PC-3 (cell line): ENCODE data around the gene KLHL34.

ENCODE experiments used
- EZH2 ChIP-seq: fragments of 300-600 bp; sonication (generic); IDR thresholded peaks from one replicate; pipeline ENCODE4 v1.6.1; 2017; ENCODE audit warnings: antibody characterized with exemption, mild to moderate bottlenecking, low read length; ENCODE audit not compliant: unreplicated experiment
- EZH2phosphoT487 ChIP-seq: fragments of 300-600 bp; sonication (generic); IDR thresholded peaks from 2 replicates; pipeline ENCODE4 v1.6.1; 2018; ENCODE audit warnings: mild to moderate bottlenecking, antibody characterized with exemption, low read length, borderline replicate concordance
- TF ChIP-seq, protein P1 (sequence below): fragments of 300-600 bp; sonication (generic); conservative IDR thresholded peaks from 2 replicates; pipeline ENCODE4 v1.5.1; 2017; ENCODE audit warnings: antibody characterized with exemption, low read depth, mild to moderate bottlenecking, low read length

GRCh38 chrX:21678048-21678612, 20.0 kb upstream of the KLHL34 start:
- TF ChIP-seq, protein P1, sequence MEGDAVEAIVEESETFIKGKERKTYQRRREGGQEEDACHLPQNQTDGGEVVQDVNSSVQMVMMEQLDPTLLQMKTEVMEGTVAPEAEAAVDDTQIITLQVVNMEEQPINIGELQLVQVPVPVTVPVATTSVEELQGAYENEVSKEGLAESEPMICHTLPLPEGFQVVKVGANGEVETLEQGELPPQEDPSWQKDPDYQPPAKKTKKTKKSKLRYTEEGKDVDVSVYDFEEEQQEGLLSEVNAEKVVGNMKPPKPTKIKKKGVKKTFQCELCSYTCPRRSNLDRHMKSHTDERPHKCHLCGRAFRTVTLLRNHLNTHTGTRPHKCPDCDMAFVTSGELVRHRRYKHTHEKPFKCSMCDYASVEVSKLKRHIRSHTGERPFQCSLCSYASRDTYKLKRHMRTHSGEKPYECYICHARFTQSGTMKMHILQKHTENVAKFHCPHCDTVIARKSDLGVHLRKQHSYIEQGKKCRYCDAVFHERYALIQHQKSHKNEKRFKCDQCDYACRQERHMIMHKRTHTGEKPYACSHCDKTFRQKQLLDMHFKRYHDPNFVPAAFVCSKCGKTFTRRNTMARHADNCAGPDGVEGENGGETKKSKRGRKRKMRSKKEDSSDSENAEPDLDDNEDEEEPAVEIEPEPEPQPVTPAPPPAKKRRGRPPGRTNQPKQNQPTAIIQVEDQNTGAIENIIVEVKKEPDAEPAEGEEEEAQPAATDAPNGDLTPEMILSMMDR, result no peak
- no peak for TF ChIP-seq EZH2
- no peak for TF ChIP-seq EZH2phosphoT487
